Cardiac fibroblast (primary cell): Measurements from ENCODE around the gene TXNDC5.
A peak's percentile ranks its signal among the peaks of the same experiment; 100 is the strongest.

ENCODE experiments used
- DNase-seq, 2 donors: peaks; one replicate each; pipeline versions ENCODE4 v3.0.0 to v3.0.0-alpha.2; 2010; ENCODE audit warnings: low read depth in 2 of 2
- H3K4me3 ChIP-seq, 2 donors: replicated peaks in 1 of 2; 1 replicate in 1 of 2; 2 replicates in 1 of 2; pipeline ENCODE4 v1.5.1; 2011; ENCODE audit warnings: low read depth in 2 of 2, low read length in 2 of 2, mild to moderate bottlenecking in 2 of 2, moderate library complexity in 1 of 2
- TF ChIP-seq, protein P1 (sequence below): IDR thresholded peaks from one replicate; pipeline ENCODE4 v1.5.1; 2011; ENCODE audit warnings: low read depth, mild to moderate bottlenecking, low read length, inconsistent platforms

The TXNDC5 gene

GRCh38 chr6:7910298-7910653 lies 312 bp downstream of the TXNDC5 start:
- peak overlapping the region; percentile 61 to 78 for H3K4me3 ChIP-seq
- TF ChIP-seq, protein P1, sequence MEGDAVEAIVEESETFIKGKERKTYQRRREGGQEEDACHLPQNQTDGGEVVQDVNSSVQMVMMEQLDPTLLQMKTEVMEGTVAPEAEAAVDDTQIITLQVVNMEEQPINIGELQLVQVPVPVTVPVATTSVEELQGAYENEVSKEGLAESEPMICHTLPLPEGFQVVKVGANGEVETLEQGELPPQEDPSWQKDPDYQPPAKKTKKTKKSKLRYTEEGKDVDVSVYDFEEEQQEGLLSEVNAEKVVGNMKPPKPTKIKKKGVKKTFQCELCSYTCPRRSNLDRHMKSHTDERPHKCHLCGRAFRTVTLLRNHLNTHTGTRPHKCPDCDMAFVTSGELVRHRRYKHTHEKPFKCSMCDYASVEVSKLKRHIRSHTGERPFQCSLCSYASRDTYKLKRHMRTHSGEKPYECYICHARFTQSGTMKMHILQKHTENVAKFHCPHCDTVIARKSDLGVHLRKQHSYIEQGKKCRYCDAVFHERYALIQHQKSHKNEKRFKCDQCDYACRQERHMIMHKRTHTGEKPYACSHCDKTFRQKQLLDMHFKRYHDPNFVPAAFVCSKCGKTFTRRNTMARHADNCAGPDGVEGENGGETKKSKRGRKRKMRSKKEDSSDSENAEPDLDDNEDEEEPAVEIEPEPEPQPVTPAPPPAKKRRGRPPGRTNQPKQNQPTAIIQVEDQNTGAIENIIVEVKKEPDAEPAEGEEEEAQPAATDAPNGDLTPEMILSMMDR = no peak
- peak in 1 of 2 donors; percentile 30 for DNase-seq

GRCh38 chr6:7909323-7910276 lies 988 bp downstream of the TXNDC5 start:
- peak; percentile 55 to 56 for DNase-seq
- H3K4me3 ChIP-seq = peak overlapping the region; percentile 64 to 78
- TF ChIP-seq, protein P1 = no peak

- no peak overlapping the region for H3K4me3 ChIP-seq
- no peak for DNase-seq
- TF ChIP-seq, protein P1 = no peak
Observed at GRCh38 chr6:7907159-7907558, 3.4 kb downstream of the TXNDC5 start.

- DNase-seq = no peak
- H3K4me3 ChIP-seq = no peak overlapping the region
- TF ChIP-seq, protein P1 = no peak
Observed at GRCh38 chr6:7906741-7907140, 3.8 kb downstream of the TXNDC5 start.

DNA sequence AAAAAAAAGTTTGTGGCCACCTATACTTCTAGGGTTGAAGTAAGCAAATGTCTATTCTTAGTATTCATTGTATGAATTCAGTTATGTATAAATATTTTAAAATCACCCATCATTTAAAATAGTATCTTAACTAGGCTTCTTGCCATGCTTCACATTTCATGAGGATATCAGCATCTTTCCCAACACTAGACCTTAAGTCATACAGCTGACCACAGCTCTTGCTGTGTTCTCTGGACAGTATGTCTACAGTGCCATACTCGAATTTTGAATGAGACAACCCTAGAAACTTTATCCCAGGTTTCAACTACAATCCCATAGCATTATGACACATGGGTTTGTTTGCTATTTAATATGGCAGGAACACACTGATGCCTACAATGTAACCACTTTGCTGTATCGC lies 5.2 kb downstream of the TXNDC5 start:
- TF ChIP-seq, protein P1 = no peak
- no peak overlapping the region for H3K4me3 ChIP-seq
- peak; percentile 44 to 46 for DNase-seq

DNA sequence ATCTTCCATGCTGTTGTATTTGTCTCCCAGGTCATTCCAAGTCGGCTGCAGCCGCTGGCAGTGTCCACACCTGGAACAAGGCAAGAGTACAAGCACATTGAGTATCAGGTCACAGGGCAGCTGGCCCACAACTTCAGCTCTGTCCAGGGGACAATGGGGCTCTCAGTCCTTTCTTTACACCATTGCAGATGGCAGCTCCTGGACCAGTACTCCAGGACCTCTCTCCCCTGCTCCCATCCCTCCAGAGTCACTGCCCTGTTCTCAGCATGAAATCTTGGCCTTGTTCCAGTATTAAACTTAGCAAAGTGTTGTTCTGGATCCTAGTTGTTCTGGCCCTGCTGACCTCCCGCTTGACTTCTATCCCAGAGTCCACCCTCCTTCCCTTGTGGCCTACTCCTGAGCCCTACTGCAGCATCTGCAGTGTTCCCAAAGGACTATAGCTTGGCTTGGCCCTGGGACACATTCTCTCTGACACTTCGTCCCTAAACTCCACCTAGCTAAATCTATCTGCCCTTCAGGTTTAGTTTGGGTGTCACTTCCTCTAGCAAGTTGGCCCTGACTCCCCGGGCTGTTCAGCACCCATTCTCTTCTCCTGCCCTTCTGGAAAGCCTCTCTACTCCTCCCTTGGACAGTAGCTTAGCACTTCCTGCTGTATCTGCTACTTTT lies 5.8 kb downstream of the TXNDC5 start:
- no peak for DNase-seq
- TF ChIP-seq, protein P1 = no peak
- H3K4me3 ChIP-seq = no peak overlapping the region
